Sigmoid colon (tissue), 7 donors: ENCODE results near the gene PDZD4. TPM values are rescaled to one million over a fixed set of nuclear protein-coding genes. Genes with fewer than 3 reads are reported as not detected.

Experiments used
- DNase-seq: peaks from one replicate; pipeline ENCODE4 v3.0.0-alpha.2; 2019
- H3K27ac ChIP-seq, 4 donors: fragments of 200-600 bp; sonication (generic); one replicate each; pipeline ENCODE4 v1.5.1; 2016 to 2019; ENCODE audit warnings: mild to moderate bottlenecking in 1 of 4
- H3K27me3 ChIP-seq, 3 donors: fragments of 200-600 bp; sonication (generic); one replicate each; pipeline ENCODE4 v1.5.1; 2019; ENCODE audit warnings: mild to moderate bottlenecking in 1 of 3
- H3K36me3 ChIP-seq, 4 donors: fragments of 200-600 bp; sonication (generic); one replicate each; pipeline ENCODE4 v1.5.1; 2016 to 2019
- H3K4me1 ChIP-seq, 4 donors: fragments of 200-600 bp; sonication (generic); one replicate each; pipeline ENCODE4 v1.5.1; 2017 to 2019
- H3K4me3 ChIP-seq, 4 donors: fragments of 200-600 bp; sonication (generic); one replicate each; pipeline ENCODE4 v1.5.1; 2017 to 2019; ENCODE audit warnings: mild to moderate bottlenecking in 2 of 4, moderate library complexity in 1 of 4
- H3K9me3 ChIP-seq, 4 donors: fragments of 200-600 bp in 3 of 4; sonication (generic) in 3 of 4; one replicate each; pipeline versions ENCODE4 v1.5.1 to v1.6.1; 2013 to 2019
- EP300 ChIP-seq, 4 donors: sonication (generic); formaldehyde crosslinking; IDR thresholded peaks; one replicate each; pipeline ENCODE4 v1.6.1; 2017; ENCODE audit warnings: antibody characterized with exemption in 4 of 4
- POLR2A ChIP-seq, 2 donors: fragments of 450-650 bp; IDR thresholded peaks; one replicate each; pipeline ENCODE4 v1.6.1; 2016; ENCODE audit warnings: antibody characterized with exemption in 2 of 2, mild to moderate bottlenecking in 2 of 2, moderate library complexity in 2 of 2
- POLR2AphosphoS5 ChIP-seq, 4 donors: sonication (generic); formaldehyde crosslinking; IDR thresholded peaks; one replicate each; pipeline ENCODE4 v1.6.1; 2017; ENCODE audit warnings: antibody characterized with exemption in 4 of 4
- WGBS, 2 donors: extraction: QIAGEN DNeasy Blood & Tissue Kit; methylation state at CpG; one replicate each; pipeline ENCODE4 v1.1.7; 2013; 5-methylcytosine and 5-hydroxymethylcytosine counted together
- intact Hi-C: fragments of 100-400 bp; cut with DNase I; formaldehyde crosslinking; loops from one replicate; pipeline ENCODE4 v1.15.1; 2023
- polyA plus RNA-seq, 3 donors: library from polyadenylated mRNA; stranded (reverse); fragments of 200-250 nt; gene quantifications; one replicate each; pipeline ENCODE4 v1.2.3, GENCODE V29; 2013
- total RNA-seq, 4 donors: library from RNA; depleted of rRNA; stranded (reverse); fragments of >200 nt; gene quantifications; one replicate each; pipeline ENCODE4 v1.1.0, GENCODE V29; 2016
- TF ChIP-seq, protein P1 (sequence below), 4 experiments: fragments of 450-650 bp in 3 of 4; fragments of 200-600 bp in 1 of 4; IDR thresholded peaks; one replicate each; pipeline ENCODE4 v1.5.1; 2016 to 2019; ENCODE audit warnings: antibody characterized with exemption in 4 of 4, mild to moderate bottlenecking in 3 of 4, moderate library complexity in 2 of 4
- donor health status: healthy with polysubstance abuse.
- donor health status: Bipolar disorder and iron deficiency.
- donor health status: healthy.

Gene PDZD4
- total and polyA plus RNA-seq, 7 donors: 0.46 to 24.4 (median 8.6) TPM

DNA sequence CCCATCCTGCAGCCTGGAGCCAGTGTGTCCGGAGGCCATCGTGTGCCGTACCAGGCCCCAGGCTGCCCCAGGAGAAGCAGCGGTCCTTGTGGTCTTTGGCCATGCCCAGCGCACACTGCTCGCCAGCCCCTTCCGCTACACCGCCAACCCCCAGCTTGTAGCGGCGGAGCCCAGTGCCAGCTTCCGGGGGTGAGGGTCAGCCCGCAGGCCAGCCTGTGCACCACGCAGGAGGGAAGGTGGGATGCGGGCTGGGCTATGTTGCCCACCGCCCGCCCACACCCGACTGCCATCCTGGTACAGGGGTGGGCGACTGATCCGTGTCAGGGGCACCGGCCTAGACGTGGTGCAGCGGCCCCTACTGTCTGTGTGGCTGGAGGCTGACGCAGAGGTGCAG, 57.1 kb downstream of the PDZD4 start:
- H3K36me3 ChIP-seq: peaks cover 0 to 62% (median 9%) of the 10 kb centered on the region in 4 donors
- peak; percentile 64 for DNase-seq
- no peaks in the 10 kb centered on the region for H3K27me3 ChIP-seq
- H3K27ac ChIP-seq: no peak overlapping the region
- WGBS, 2 donors: 92 to 97% methylated on average over 23 of the region's 23 CpGs
- intact Hi-C loops: no loop called here
- H3K4me3 ChIP-seq: no peak overlapping the region
- H3K9me3 ChIP-seq: no peaks in the 10 kb centered on the region
- TF ChIP-seq POLR2AphosphoS5 (IDR thresholded peaks at IDR 0.05) (no peak), POLR2A (IDR thresholded peaks at IDR 0.05) (no peak), EP300 (IDR thresholded peaks at IDR 0.05) (no peak)
- TF ChIP-seq, protein P1, sequence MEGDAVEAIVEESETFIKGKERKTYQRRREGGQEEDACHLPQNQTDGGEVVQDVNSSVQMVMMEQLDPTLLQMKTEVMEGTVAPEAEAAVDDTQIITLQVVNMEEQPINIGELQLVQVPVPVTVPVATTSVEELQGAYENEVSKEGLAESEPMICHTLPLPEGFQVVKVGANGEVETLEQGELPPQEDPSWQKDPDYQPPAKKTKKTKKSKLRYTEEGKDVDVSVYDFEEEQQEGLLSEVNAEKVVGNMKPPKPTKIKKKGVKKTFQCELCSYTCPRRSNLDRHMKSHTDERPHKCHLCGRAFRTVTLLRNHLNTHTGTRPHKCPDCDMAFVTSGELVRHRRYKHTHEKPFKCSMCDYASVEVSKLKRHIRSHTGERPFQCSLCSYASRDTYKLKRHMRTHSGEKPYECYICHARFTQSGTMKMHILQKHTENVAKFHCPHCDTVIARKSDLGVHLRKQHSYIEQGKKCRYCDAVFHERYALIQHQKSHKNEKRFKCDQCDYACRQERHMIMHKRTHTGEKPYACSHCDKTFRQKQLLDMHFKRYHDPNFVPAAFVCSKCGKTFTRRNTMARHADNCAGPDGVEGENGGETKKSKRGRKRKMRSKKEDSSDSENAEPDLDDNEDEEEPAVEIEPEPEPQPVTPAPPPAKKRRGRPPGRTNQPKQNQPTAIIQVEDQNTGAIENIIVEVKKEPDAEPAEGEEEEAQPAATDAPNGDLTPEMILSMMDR (IDR thresholded peaks at IDR 0.05): no peak
- no peaks in the 10 kb centered on the region for H3K4me1 ChIP-seq

DNA sequence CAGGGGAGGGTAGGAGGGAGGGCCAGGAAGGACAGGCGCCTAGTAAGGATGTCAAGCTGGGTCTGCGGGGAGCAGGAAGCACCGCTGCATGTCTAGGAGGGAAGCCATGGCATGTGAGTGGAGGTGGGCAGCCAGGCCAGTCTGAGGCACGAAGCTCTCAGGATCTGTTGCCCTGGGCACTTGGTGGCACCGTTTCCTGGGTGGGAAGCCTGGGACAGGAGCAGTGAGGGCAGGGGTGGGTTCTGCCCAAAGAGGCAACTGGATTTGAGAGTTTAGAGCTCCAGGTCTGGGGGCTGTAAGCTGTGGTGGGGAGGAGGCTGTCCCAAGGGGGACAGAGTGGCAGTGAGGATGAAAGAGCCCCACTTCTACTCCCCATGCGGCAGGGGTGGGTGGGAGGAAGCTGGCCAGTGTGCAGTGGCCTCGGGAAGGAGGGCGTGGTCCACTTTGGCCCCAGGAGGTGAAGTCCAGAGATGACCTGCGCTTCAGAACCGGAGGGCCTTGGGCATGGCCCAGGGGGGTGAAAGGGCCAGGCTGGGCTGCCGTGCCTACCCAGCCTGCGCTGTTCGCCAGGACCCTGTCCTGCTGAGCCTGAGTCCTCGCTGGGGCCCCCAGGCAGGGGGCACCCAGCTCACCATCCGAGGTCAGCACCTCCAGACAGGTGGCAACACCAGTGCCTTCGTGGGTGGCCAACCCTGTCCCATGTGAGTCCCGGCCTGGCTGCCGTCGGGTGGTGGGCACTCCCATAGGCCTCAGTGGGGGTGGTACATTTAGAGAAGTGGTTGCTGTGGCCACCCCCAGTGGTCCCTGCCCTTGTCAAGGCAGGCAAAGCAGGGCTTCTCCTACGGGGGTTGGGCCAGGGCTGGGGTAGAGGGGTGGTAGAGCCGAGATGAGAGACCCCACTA, 57.8 kb downstream of the PDZD4 start:
- Histone ChIP-seq H3K9me3 (no peaks in the 10 kb centered on the region), H3K36me3 (peaks cover 0 to 62% (median 9%) of the 10 kb centered on the region in 4 donors), H3K4me3 (no peak overlapping the region), H3K27me3 (no peaks in the 10 kb centered on the region), H3K27ac (no peak overlapping the region), H3K4me1 (peaks cover 0 to 1% (median under 1%) of the 10 kb centered on the region in 4 donors)
- intact Hi-C loops: no loop called here
- no peak for DNase-seq
- 76 to 84% methylated on average over 21 of the region's 21 CpGs for WGBS, 2 donors
- TF ChIP-seq POLR2A (IDR thresholded peaks at IDR 0.05): no peak
- no peak for TF ChIP-seq POLR2AphosphoS5 (IDR thresholded peaks at IDR 0.05)
- TF ChIP-seq, protein P1 (IDR thresholded peaks at IDR 0.05): no peak
- TF ChIP-seq EP300 (IDR thresholded peaks at IDR 0.05): no peak

GRCh38 chrX:153771415-153772315, 58.7 kb downstream of the PDZD4 start:
- intact Hi-C loops: no loop called here
- Histone ChIP-seq H3K36me3 (peaks cover 0 to 62% (median 9%) of the 10 kb centered on the region in 4 donors), H3K4me3 (no peak overlapping the region), H3K9me3 (no peaks in the 10 kb centered on the region), H3K27ac (no peak overlapping the region), H3K4me1 (peaks cover 0 to 10% (median 9%) of the 10 kb centered on the region in 4 donors), H3K27me3 (no peaks in the 10 kb centered on the region)
- WGBS, 2 donors: 88 to 92% methylated on average over 37 of the region's 37 CpGs
- DNase-seq: no peak
- TF ChIP-seq EP300 (IDR thresholded peaks at IDR 0.05) (no peak), POLR2A (IDR thresholded peaks at IDR 0.05) (no peak), POLR2AphosphoS5 (IDR thresholded peaks at IDR 0.05) (no peak)
- TF ChIP-seq, protein P1 (IDR thresholded peaks at IDR 0.05): no peak

DNA sequence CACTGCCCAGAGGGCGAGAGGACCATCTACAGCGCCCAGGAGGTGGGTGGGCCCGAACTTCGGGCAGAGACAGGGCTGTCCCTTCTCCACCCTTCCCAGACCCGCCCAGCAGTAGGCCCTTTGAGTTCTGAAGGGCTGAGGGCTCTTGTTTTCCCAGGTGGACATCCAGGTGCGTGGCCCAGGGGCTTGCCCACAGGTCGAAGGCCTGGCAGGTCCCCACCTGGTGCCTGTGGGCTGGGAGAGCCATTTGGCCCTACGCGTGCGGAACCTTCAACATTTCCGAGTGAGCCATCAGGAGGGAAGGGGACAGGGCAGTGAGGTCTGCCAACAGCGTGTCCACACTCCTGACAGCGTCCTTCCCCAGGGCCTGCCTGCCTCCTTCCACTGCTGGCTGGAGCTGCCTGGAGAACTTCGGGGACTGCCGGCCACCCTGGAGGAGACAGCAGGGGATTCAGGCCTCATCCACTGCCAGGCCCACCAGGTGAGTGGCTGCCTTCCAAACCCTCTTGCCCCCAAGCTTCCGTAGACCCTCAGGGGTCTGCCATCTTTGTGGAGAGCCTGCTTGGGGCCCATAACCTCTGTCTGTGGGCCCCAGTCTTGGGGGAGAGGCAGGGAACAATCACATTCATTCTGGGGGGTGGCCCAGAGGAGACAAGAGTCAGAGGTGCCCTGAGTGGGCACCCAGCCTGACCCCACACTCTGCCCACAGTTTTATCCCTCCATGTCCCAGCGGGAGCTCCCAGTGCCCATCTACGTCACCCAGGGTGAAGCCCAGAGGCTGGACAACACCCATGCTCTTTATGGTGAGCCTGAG, 59.5 kb downstream of the PDZD4 start:
- intact Hi-C loops: no loop called here
- 91 to 93% methylated on average over 18 of the region's 18 CpGs for WGBS, 2 donors

More for the DNA sequence above, 59.5 kb downstream of the PDZD4 start:
- peaks cover 0 to 59% (median 8%) of the 10 kb centered on the region in 4 donors for H3K36me3 ChIP-seq
- no peaks in the 10 kb centered on the region for H3K9me3 ChIP-seq
- TF ChIP-seq POLR2AphosphoS5 (IDR thresholded peaks at IDR 0.05): no peak
- TF ChIP-seq, protein P1 (IDR thresholded peaks at IDR 0.05): no peak
- no peak for TF ChIP-seq EP300 (IDR thresholded peaks at IDR 0.05)
- no peak for TF ChIP-seq POLR2A (IDR thresholded peaks at IDR 0.05)
- H3K27ac ChIP-seq: no peak overlapping the region
- no peak for DNase-seq
- H3K27me3 ChIP-seq: no peaks in the 10 kb centered on the region
- H3K4me1 ChIP-seq: peaks cover 0 to 18% (median 10%) of the 10 kb centered on the region in 4 donors
- no peak overlapping the region for H3K4me3 ChIP-seq
